Panc1 (cell line): ENCODE measurements around the gene ALDH1A1. TPM values are rescaled to one million over a fixed set of nuclear protein-coding genes. Genes with fewer than 3 reads are reported as not detected.

ENCODE experiments used
- ATAC-seq: fragments of 200-7000 bp; cut with Tn5 transposase; 2 replicates; pipeline ENCODE4 v1.9.1; 2020; ENCODE audit warnings: mild to moderate bottlenecking, moderate library complexity
- BruUV-seq: library from RNA; stranded (reverse); fragments of 400-500 nt; replicated peaks from 2 replicates; lab custom pipeline; 2021; lab: Mats Ljungman, UMichigan
- CTCF ChIA-PET: fragments of 300-600 bp; sonication (Branson Sonifier 250); formaldehyde crosslinking; loops from one replicate; lab custom pipeline; 2022; ENCODE audit warnings: antibody characterized with exemption; lab: Charles Lee
- POLR2A ChIA-PET: fragments of 300-600 bp; sonication (Branson Sonifier 250); formaldehyde crosslinking; loops from one replicate; lab custom pipeline; 2022; ENCODE audit warnings: antibody characterized with exemption; lab: Charles Lee
- DNase-seq: peaks from one replicate; pipeline ENCODE4 v3.0.0-alpha.2; 2010; ENCODE audit warnings: low read depth, low spot score
- H3K27ac ChIP-seq: 2 replicates; pipeline ENCODE4 v1.5.1; 2011; ENCODE audit warnings: mild to moderate bottlenecking, low read length, inconsistent platforms
- H3K27me3 ChIP-seq: fragments of 200-500 bp; sonication (Bioruptor generic); 2 replicates; pipeline ENCODE4 v1.6.0; 2014; ENCODE audit warnings: low read length, inconsistent platforms; ENCODE audit not compliant: control insufficient read depth, insufficient read depth
- H3K36me3 ChIP-seq: fragments of 200-500 bp; sonication (Bioruptor generic); 2 replicates; pipeline ENCODE4 v1.5.1; 2014; ENCODE audit warnings: inconsistent platforms, mild to moderate bottlenecking, low read length, moderate library complexity; ENCODE audit not compliant: control insufficient read depth, insufficient read depth
- H3K4me1 ChIP-seq: 2 replicates; pipeline ENCODE4 v1.5.1; 2011; ENCODE audit warnings: inconsistent platforms, mild to moderate bottlenecking, low read length, moderate library complexity; ENCODE audit not compliant: control insufficient read depth, insufficient read depth
- H3K4me3 ChIP-seq, 2 experiments: 2 replicates each; pipeline ENCODE4 v1.5.1; 2011 to 2012; ENCODE audit warnings: low read depth in 2 of 2, low read length in 2 of 2, mild to moderate bottlenecking in 2 of 2, inconsistent platforms in 1 of 2, moderate library complexity in 1 of 2
- H3K9me3 ChIP-seq: fragments of 200-500 bp; sonication (Bioruptor generic); 2 replicates; pipeline ENCODE4 v1.5.1; 2014; ENCODE audit warnings: low read depth, mild to moderate bottlenecking, inconsistent platforms, low read length, moderate library complexity; ENCODE audit not compliant: control insufficient read depth, insufficient read depth
- POLR2AphosphoS5 ChIP-seq: IDR thresholded peaks from 2 replicates; pipeline ENCODE4 v1.6.1; 2012; ENCODE audit warnings: mild to moderate bottlenecking, low read depth, low read length, moderate library complexity
- SIN3A ChIP-seq: IDR thresholded peaks from 2 replicates; pipeline ENCODE4 v1.6.1; 2012; ENCODE audit warnings: low read depth, mild to moderate bottlenecking, low read length, moderate library complexity, borderline replicate concordance; ENCODE audit not compliant: insufficient read depth
- TCF7L2 ChIP-seq: IDR thresholded peaks from 2 replicates; pipeline ENCODE4 v1.6.1; 2011; ENCODE audit warnings: mild to moderate bottlenecking, low read depth, low read length, inconsistent platforms
- in situ Hi-C: cut with HindIII; loops from 2 replicates; pipeline ENCODE4 v1.10.0; 2016; ENCODE audit warnings: low sequenced_read_pairs, low pct_unique_long_range_greater_than_20kb
- intact Hi-C: fragments of 100-400 bp; cut with micrococcal nuclease; formaldehyde crosslinking; loops from one replicate; pipeline ENCODE4 v1.10.0; 2022; ENCODE audit not compliant: unreplicated experiment
- total RNA-seq: library from RNA; stranded (reverse); gene quantifications from one replicate; pipeline ENCODE4 v1.2.1, GENCODE V29; 2021; ENCODE audit not compliant: unreplicated experiment
- TF ChIP-seq, protein P1 (sequence below): fragments of 450-650 bp; IDR thresholded peaks from 2 replicates; pipeline ENCODE4 v1.5.1; 2017; ENCODE audit warnings: mild to moderate bottlenecking
- TF ChIP-seq, protein P2 (sequence below), 2 experiments: IDR thresholded peaks; 2 replicates each; pipeline ENCODE4 v1.6.1; 2011 to 2012; ENCODE audit warnings: low read depth in 2 of 2, control low read depth in 1 of 2, low read length in 1 of 2, mild to moderate bottlenecking in 1 of 2, moderate library complexity in 1 of 2; ENCODE audit not compliant: insufficient read depth in 1 of 2

Gene ALDH1A1
- total RNA-seq, 1 experiment from 2014 or later, result 0.54 TPM

DNA sequence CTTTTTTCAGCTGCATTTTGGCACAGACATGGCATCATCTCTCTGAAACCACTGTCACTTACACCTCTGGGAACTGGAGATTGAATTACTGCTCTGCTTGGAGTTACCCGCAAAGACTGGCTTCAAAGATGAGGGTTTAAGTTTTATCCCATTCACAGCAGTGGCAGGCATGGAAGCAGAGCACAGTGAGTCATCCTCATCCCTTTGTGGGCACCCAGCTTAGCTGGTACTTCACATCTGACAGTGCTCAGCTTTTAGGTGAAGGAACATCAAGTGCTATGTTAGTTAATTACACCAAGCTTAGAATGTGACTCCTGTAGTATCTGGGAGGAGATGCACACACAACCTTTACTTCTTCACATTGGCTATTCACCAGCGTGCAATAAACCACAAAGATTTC is 24.8 kb upstream of the ALDH1A1 start:
- Histone ChIP-seq H3K9me3 (no peaks in the 10 kb centered on the region), H3K27ac (no peak overlapping the region), H3K36me3 (no peaks in the 10 kb centered on the region), H3K4me3 (no peak overlapping the region), H3K27me3 (no peaks in the 10 kb centered on the region), H3K4me1 (no peaks in the 10 kb centered on the region)
- ChIA-PET POLR2A (no interaction called here), CTCF (no interaction called here)
- in situ Hi-C loops (no loop called here), intact Hi-C loops (no loop called here)
- no peak for TF ChIP-seq TCF7L2
- no peak for TF ChIP-seq POLR2AphosphoS5
- TF ChIP-seq SIN3A, result no peak
- TF ChIP-seq, protein P1, sequence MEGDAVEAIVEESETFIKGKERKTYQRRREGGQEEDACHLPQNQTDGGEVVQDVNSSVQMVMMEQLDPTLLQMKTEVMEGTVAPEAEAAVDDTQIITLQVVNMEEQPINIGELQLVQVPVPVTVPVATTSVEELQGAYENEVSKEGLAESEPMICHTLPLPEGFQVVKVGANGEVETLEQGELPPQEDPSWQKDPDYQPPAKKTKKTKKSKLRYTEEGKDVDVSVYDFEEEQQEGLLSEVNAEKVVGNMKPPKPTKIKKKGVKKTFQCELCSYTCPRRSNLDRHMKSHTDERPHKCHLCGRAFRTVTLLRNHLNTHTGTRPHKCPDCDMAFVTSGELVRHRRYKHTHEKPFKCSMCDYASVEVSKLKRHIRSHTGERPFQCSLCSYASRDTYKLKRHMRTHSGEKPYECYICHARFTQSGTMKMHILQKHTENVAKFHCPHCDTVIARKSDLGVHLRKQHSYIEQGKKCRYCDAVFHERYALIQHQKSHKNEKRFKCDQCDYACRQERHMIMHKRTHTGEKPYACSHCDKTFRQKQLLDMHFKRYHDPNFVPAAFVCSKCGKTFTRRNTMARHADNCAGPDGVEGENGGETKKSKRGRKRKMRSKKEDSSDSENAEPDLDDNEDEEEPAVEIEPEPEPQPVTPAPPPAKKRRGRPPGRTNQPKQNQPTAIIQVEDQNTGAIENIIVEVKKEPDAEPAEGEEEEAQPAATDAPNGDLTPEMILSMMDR, result no peak
- TF ChIP-seq, protein P2, sequence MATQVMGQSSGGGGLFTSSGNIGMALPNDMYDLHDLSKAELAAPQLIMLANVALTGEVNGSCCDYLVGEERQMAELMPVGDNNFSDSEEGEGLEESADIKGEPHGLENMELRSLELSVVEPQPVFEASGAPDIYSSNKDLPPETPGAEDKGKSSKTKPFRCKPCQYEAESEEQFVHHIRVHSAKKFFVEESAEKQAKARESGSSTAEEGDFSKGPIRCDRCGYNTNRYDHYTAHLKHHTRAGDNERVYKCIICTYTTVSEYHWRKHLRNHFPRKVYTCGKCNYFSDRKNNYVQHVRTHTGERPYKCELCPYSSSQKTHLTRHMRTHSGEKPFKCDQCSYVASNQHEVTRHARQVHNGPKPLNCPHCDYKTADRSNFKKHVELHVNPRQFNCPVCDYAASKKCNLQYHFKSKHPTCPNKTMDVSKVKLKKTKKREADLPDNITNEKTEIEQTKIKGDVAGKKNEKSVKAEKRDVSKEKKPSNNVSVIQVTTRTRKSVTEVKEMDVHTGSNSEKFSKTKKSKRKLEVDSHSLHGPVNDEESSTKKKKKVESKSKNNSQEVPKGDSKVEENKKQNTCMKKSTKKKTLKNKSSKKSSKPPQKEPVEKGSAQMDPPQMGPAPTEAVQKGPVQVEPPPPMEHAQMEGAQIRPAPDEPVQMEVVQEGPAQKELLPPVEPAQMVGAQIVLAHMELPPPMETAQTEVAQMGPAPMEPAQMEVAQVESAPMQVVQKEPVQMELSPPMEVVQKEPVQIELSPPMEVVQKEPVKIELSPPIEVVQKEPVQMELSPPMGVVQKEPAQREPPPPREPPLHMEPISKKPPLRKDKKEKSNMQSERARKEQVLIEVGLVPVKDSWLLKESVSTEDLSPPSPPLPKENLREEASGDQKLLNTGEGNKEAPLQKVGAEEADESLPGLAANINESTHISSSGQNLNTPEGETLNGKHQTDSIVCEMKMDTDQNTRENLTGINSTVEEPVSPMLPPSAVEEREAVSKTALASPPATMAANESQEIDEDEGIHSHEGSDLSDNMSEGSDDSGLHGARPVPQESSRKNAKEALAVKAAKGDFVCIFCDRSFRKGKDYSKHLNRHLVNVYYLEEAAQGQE (IDR thresholded peaks at IDR 0.05; ENCODE audit: insufficient read depth in 1 of 2, low read depth in 2 of 2, low read length in 1 of 2), result no peak
- no peak for DNase-seq
- ATAC-seq, result no peak
- no TSS peak for BruUV-seq

DNA sequence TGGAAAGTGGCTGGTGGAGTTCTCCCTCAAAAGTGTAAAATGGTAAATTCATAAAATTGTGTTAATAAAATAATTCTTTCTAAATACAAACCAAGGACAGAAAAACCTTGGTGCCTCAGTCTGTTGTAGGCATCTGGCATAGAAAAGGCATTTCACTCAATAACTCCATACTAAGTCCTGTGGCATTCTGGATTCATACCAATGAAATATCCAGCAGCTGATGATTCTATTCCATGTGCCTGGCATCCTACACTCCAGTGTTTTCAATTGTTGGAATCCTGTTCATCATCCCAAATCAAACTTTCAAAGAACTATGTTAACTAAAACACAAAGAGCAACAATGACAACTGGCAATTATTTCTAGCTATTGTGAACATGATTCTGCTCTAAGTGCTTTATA is 21.6 kb upstream of the ALDH1A1 start:
- in situ Hi-C loops, result no loop called here
- ChIA-PET POLR2A (no interaction called here), CTCF (no interaction called here)
- Histone ChIP-seq H3K27ac (no peak overlapping the region), H3K27me3 (no peaks in the 10 kb centered on the region), H3K36me3 (no peaks in the 10 kb centered on the region), H3K4me1 (no peaks in the 10 kb centered on the region), H3K9me3 (no peaks in the 10 kb centered on the region), H3K4me3 (no peak overlapping the region)
- no TSS peak for BruUV-seq
- DNase-seq, result no peak
- no peak for TF ChIP-seq TCF7L2
- TF ChIP-seq, protein P1, result no peak
- TF ChIP-seq SIN3A, result no peak
- TF ChIP-seq, protein P2 (IDR thresholded peaks at IDR 0.05; ENCODE audit: insufficient read depth in 1 of 2, low read depth in 2 of 2, low read length in 1 of 2), result no peak
- no peak for TF ChIP-seq POLR2AphosphoS5
- intact Hi-C loops, result no loop called here
- ATAC-seq, result no peak
